SK-N-SH treated with all-trans-retinoic acid at 6 μM for 48 hours (cell line): ENCODE data around the gene UFM1.
"Not testable (repeated sequence)": the region's sequence is repeated elsewhere in the genome, so short reads cannot be mapped to it uniquely, and the experiment has no call there.

Experiments used
- ATAC-seq: fragments of 200-7000 bp; cut with Tn5 transposase; 3 replicates; pipeline ENCODE4 v1.9.1; 2020; ENCODE audit warnings: mild to moderate bottlenecking, moderate library complexity
- ARNTL ChIP-seq: fragments of 450-650 bp; formaldehyde crosslinking; IDR thresholded peaks from 2 replicates; pipeline ENCODE4 v1.5.0; 2020; ENCODE audit warnings: low read depth, mild to moderate bottlenecking, moderate library complexity, borderline replicate concordance
- BACH2 ChIP-seq: fragments of 250-450 bp; sonication (Bioruptor Pico); IDR thresholded peaks from 2 replicates; pipeline ENCODE4 v1.9.0; 2021; ENCODE audit warnings: mild to moderate bottlenecking, borderline replicate concordance
- CSDC2 ChIP-seq: fragments of 250-450 bp; sonication (Bioruptor Pico); IDR thresholded peaks from 2 replicates; pipeline ENCODE4 v1.5.0; 2020; ENCODE audit warnings: mild to moderate bottlenecking, moderate library complexity
- ESRRG ChIP-seq: fragments of 250-450 bp; sonication (Bioruptor Pico); IDR thresholded peaks from 2 replicates; pipeline ENCODE4 v1.6.1; 2021; ENCODE audit warnings: mild to moderate bottlenecking
- GLIS3 ChIP-seq: fragments of 250-450 bp; sonication (Bioruptor Pico); IDR thresholded peaks from 2 replicates; pipeline ENCODE4 v1.5.0; 2020; ENCODE audit warnings: mild to moderate bottlenecking, moderate library complexity
- OSR1 ChIP-seq: fragments of 250-450 bp; sonication (Bioruptor Pico); IDR thresholded peaks from 2 replicates; pipeline ENCODE4 v1.8.0; 2022; ENCODE audit warnings: moderate library complexity, mild to moderate bottlenecking, inconsistent platforms
- PPARA ChIP-seq: fragments of 250-450 bp; sonication (Bioruptor Pico); IDR thresholded peaks from 2 replicates; pipeline ENCODE4 v1.5.0; 2020; ENCODE audit warnings: mild to moderate bottlenecking, borderline replicate concordance
- SNAI2 ChIP-seq: fragments of 250-450 bp; sonication (Bioruptor Pico); IDR thresholded peaks from 2 replicates; pipeline ENCODE4 v1.5.0; 2020; ENCODE audit warnings: mild to moderate bottlenecking, moderate library complexity
- ZC3H10 ChIP-seq: fragments of 250-450 bp; sonication (Bioruptor Pico); IDR thresholded peaks from 2 replicates; pipeline ENCODE4 v1.5.1; 2021; ENCODE audit warnings: mild to moderate bottlenecking, moderate library complexity
- ZFP30 ChIP-seq: fragments of 450-650 bp; formaldehyde crosslinking; IDR thresholded peaks from 2 replicates; pipeline ENCODE4 v1.5.0; 2022; ENCODE audit warnings: mild to moderate bottlenecking, moderate library complexity
- ZNF565 ChIP-seq: fragments of 450-650 bp; formaldehyde crosslinking; conservative IDR thresholded peaks from 2 replicates; pipeline ENCODE4 v1.5.0; 2020; ENCODE audit warnings: low read depth, mild to moderate bottlenecking, moderate library complexity
- ZNF70 ChIP-seq: fragments of 450-650 bp; formaldehyde crosslinking; IDR thresholded peaks from 2 replicates; pipeline ENCODE4 v1.5.0; 2020; ENCODE audit warnings: mild to moderate bottlenecking, moderate library complexity
- ZNF8 ChIP-seq: fragments of 450-650 bp; formaldehyde crosslinking; IDR thresholded peaks from 2 replicates; pipeline ENCODE4 v1.5.0; 2020; ENCODE audit warnings: mild to moderate bottlenecking, moderate library complexity
- TF ChIP-seq, protein P1 (sequence below): fragments of 250-450 bp; sonication (Bioruptor Pico); IDR thresholded peaks from 2 replicates; pipeline ENCODE4 v1.5.1; 2020; ENCODE audit warnings: low read depth, mild to moderate bottlenecking, moderate library complexity
- TF ChIP-seq, protein P2 (sequence below): fragments of 250-450 bp; sonication (Bioruptor Pico); IDR thresholded peaks from 2 replicates; pipeline ENCODE4 v1.5.0; 2020; ENCODE audit warnings: mild to moderate bottlenecking, moderate library complexity
- TF ChIP-seq, protein P3 (sequence below): fragments of 250-450 bp; sonication (Bioruptor Pico); IDR thresholded peaks from 2 replicates; pipeline ENCODE4 v1.8.0; 2020; ENCODE audit warnings: mild to moderate bottlenecking, moderate library complexity, borderline replicate concordance
- TF ChIP-seq, protein P4 (sequence below): fragments of 250-450 bp; sonication (Bioruptor Pico); IDR thresholded peaks from 2 replicates; pipeline ENCODE4 v1.5.1; 2021; ENCODE audit warnings: mild to moderate bottlenecking, moderate library complexity

Gene UFM1

DNA sequence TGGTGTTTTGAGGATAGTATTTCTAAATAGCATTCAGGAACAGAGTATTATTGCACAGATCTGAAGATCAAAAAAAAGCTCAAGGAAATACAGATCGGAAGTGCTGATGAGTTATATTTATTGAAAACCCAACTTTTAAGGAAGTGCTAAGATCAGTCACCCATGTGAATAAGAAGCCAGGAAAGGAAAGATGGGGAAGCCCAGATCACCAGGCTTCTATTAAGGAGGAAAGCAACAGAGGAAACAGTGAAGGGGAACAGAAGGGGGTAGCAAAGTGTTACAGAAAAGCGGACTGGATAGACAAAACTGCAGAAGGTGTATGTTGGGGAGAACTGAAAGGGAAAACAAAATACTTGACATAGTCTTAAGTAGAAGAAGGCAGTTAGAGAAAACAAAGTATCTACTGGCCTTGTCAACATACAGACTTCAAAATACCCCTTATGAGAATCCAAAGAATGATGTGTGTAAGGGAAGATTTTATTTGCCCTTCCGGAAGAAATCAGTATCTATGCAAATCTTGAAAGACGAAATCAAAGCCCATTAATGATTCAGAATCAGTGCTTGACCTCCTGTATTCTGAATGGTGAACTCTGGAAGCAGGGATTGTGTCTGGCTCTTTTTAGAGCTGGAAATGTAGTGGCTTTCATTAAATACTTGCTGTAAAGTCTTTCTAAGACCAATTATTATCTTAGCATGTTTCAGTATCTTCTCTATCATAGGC is 12.1 kb downstream of the UFM1 start:
- ATAC-seq, result no peak
- TF ChIP-seq, protein P1, sequence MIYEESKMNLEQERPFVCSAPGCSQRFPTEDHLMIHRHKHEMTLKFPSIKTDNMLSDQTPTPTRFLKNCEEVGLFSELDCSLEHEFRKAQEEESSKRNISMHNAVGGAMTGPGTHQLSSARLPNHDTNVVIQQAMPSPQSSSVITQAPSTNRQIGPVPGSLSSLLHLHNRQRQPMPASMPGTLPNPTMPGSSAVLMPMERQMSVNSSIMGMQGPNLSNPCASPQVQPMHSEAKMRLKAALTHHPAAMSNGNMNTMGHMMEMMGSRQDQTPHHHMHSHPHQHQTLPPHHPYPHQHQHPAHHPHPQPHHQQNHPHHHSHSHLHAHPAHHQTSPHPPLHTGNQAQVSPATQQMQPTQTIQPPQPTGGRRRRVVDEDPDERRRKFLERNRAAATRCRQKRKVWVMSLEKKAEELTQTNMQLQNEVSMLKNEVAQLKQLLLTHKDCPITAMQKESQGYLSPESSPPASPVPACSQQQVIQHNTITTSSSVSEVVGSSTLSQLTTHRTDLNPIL, result no peak
- TF ChIP-seq GLIS3 (CRISPR knock-in tag) (no peak), ZC3H10 (no peak), SNAI2 (CRISPR knock-in tag) (no peak), ZFP30 (no peak), ESRRG (CRISPR knock-in tag) (no peak), OSR1 (CRISPR knock-in tag) (no peak)
- TF ChIP-seq, protein P2, sequence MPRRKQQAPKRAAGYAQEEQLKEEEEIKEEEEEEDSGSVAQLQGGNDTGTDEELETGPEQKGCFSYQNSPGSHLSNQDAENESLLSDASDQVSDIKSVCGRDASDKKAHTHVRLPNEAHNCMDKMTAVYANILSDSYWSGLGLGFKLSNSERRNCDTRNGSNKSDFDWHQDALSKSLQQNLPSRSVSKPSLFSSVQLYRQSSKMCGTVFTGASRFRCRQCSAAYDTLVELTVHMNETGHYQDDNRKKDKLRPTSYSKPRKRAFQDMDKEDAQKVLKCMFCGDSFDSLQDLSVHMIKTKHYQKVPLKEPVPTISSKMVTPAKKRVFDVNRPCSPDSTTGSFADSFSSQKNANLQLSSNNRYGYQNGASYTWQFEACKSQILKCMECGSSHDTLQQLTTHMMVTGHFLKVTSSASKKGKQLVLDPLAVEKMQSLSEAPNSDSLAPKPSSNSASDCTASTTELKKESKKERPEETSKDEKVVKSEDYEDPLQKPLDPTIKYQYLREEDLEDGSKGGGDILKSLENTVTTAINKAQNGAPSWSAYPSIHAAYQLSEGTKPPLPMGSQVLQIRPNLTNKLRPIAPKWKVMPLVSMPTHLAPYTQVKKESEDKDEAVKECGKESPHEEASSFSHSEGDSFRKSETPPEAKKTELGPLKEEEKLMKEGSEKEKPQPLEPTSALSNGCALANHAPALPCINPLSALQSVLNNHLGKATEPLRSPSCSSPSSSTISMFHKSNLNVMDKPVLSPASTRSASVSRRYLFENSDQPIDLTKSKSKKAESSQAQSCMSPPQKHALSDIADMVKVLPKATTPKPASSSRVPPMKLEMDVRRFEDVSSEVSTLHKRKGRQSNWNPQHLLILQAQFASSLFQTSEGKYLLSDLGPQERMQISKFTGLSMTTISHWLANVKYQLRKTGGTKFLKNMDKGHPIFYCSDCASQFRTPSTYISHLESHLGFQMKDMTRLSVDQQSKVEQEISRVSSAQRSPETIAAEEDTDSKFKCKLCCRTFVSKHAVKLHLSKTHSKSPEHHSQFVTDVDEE (CRISPR knock-in tag), result no peak
- TF ChIP-seq, protein P3, sequence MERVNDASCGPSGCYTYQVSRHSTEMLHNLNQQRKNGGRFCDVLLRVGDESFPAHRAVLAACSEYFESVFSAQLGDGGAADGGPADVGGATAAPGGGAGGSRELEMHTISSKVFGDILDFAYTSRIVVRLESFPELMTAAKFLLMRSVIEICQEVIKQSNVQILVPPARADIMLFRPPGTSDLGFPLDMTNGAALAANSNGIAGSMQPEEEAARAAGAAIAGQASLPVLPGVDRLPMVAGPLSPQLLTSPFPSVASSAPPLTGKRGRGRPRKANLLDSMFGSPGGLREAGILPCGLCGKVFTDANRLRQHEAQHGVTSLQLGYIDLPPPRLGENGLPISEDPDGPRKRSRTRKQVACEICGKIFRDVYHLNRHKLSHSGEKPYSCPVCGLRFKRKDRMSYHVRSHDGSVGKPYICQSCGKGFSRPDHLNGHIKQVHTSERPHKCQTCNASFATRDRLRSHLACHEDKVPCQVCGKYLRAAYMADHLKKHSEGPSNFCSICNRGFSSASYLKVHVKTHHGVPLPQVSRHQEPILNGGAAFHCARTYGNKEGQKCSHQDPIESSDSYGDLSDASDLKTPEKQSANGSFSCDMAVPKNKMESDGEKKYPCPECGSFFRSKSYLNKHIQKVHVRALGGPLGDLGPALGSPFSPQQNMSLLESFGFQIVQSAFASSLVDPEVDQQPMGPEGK (CRISPR knock-in tag), result no peak

DNA sequence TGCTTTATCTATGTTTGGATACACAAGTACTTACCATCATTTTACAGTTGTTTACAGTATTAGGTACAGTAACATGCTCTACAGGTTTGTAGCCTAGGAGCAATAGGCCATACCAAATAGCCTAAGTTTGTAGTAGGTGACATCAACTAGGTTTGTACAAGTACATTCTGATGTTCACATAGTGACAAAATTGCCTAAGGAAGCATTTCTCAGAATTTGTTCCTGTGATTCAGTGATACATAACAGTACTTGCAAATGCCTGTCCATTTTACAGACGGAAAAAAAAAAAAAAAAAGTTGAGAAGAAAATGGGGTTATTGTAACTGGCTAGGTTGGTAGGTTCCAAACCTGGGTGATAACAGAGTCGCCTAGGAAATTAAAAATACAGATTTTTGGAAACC is 13.6 kb downstream of the UFM1 start:
- TF ChIP-seq ZNF565 (CRISPR knock-in tag) (no peak), PPARA (CRISPR knock-in tag) (no peak)
- TF ChIP-seq, protein P2 (CRISPR knock-in tag), result no peak
- ATAC-seq, result no peak

DNA sequence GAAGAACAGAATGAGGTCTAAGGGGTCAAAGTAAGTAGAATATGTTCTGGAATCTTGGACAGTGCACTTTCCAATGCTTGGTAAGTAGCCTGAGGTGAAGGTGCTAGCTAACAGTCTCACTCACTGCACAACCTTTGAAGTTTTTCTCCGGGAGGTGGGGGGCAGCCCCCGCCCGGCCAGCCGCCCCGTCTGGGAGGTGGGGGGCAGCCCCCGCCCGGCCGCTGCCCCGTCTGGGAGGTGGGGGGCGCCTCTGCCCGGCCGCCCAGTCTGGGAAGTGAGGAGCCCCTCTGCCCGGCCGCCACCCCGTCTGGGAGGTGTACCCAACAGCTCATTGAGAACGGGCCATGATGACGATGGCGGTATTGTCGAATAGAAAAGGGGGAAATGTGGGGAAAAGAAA is 14.1 kb downstream of the UFM1 start:
- not testable (repeated sequence) for ATAC-seq

DNA sequence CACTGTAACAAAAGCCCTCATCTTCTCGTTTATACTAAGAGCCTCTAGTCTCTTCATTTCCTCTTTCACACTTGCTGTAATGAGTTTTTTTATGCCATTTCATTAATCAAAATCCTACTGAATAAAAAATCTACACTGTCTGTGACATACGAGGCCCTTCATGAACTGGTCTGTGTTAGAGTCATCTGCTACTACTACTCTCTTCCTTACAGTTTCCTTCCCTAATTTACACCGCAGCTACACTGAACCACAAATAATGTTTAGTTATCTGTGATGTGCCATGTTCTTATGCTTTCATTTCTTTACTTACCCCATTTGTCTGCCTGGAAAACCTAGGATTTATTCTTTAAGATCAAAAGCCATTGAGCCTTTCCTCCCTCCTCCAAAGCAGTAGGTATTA is 16.0 kb downstream of the UFM1 start:
- ATAC-seq, result no peak
- TF ChIP-seq ESRRG (CRISPR knock-in tag), result no peak
- TF ChIP-seq SNAI2 (CRISPR knock-in tag), result no peak
- TF ChIP-seq BACH2 (CRISPR knock-in tag), result no peak
- no peak for TF ChIP-seq CSDC2 (CRISPR knock-in tag)
- TF ChIP-seq, protein P1, result no peak
- TF ChIP-seq ZC3H10, result no peak
- TF ChIP-seq ZNF565 (CRISPR knock-in tag), result no peak
- TF ChIP-seq ARNTL (CRISPR knock-in tag), result no peak
- no peak for TF ChIP-seq ZNF8 (CRISPR knock-in tag)
- no peak for TF ChIP-seq PPARA (CRISPR knock-in tag)
- TF ChIP-seq, protein P4, sequence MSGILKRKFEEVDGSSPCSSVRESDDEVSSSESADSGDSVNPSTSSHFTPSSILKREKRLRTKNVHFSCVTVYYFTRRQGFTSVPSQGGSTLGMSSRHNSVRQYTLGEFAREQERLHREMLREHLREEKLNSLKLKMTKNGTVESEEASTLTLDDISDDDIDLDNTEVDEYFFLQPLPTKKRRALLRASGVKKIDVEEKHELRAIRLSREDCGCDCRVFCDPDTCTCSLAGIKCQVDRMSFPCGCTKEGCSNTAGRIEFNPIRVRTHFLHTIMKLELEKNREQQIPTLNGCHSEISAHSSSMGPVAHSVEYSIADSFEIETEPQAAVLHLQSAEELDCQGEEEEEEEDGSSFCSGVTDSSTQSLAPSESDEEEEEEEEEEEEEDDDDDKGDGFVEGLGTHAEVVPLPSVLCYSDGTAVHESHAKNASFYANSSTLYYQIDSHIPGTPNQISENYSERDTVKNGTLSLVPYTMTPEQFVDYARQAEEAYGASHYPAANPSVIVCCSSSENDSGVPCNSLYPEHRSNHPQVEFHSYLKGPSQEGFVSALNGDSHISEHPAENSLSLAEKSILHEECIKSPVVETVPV (CRISPR knock-in tag), result no peak
- TF ChIP-seq ZNF70 (CRISPR knock-in tag), result no peak
